Pancreas (tissue), 10 donors: Measurements from ENCODE around the gene WDPCP. TPM values are rescaled to one million over a fixed set of nuclear protein-coding genes. Genes with fewer than 3 reads are reported as not detected.

Source experiments
- ATAC-seq, 4 donors: fragments of 200-7000 bp; cut with Tn5 transposase; one replicate each; pipeline versions ENCODE4 v1.8.0 to v1.9.1; 2020; ENCODE audit warnings: mild to moderate bottlenecking in 4 of 4, moderate library complexity in 4 of 4
- DNase-seq, 6 donors: peaks; one replicate each; pipeline ENCODE4 v3.0.0-alpha.2; 2020
- FAIRE-seq: peaks from 2 replicates; lab custom pipeline; 2012; peaks lifted over from hg19 to GRCh38; lab: Jason Lieb, UNC
- H3K27ac ChIP-seq, 4 donors: fragments of 200-600 bp; sonication (generic); 1 replicate in 3 of 4; 2 replicates in 1 of 4; pipeline versions ENCODE4 v1.5.0 to v1.8.0; 2020
- H3K27me3 ChIP-seq, 4 donors: fragments of 200-600 bp; one replicate each; pipeline ENCODE4 v1.8.0; 2021
- H3K36me3 ChIP-seq, 3 donors: fragments of 200-600 bp; sonication (generic) in 1 of 3; one replicate each; pipeline versions ENCODE4 v1.5.0 to v1.8.0; 2020 to 2021
- H3K4me1 ChIP-seq, 3 donors: fragments of 200-600 bp; one replicate each; pipeline ENCODE4 v1.8.0; 2021
- H3K4me3 ChIP-seq, 4 donors: fragments of 200-600 bp; sonication (generic) in 2 of 4; one replicate each; pipeline versions ENCODE4 v1.5.0 to v1.8.0; 2020 to 2021
- H3K9me3 ChIP-seq, 4 donors: fragments of 200-600 bp; one replicate each; pipeline ENCODE4 v1.8.0; 2021
- WGBS, 2 donors: extraction: QIAGEN DNeasy Blood & Tissue Kit; methylation state at CpG; one replicate each; pipeline ENCODE4 v1.1.7; 2013; 5-methylcytosine and 5-hydroxymethylcytosine counted together
- intact Hi-C, 3 donors: fragments of 100-400 bp; cut with DNase I; formaldehyde crosslinking; loops; one replicate each; pipeline versions ENCODE4 v1.11.1 to v1.14.2; 2022
- polyA plus RNA-seq, 2 donors: library from polyadenylated mRNA; stranded (reverse); fragments of 200-250 nt; gene quantifications; one replicate each; pipeline ENCODE4 v1.2.3, GENCODE V29; 2013
- total RNA-seq, 6 donors: library from RNA; stranded (reverse); fragmentation: NEBNext Ultra II Directional in 4 of 6; extraction: Animal tissue kit (Norgen Biotek cat#: 25700) in 4 of 6; gene quantifications; one replicate each; pipeline versions ENCODE4 v1.2.1 to v1.2.4, GENCODE V29; 2021 to 2023
- TF ChIP-seq, protein P1 (sequence below), 4 donors: fragments of 200-600 bp; sonication (generic) in 3 of 4; IDR thresholded peaks; one replicate each; pipeline versions ENCODE4 v1.5.0 to v1.8.0; 2021; ENCODE audit warnings: antibody characterized with exemption in 4 of 4
- donor health status: healthy with polysubstance abuse.
- donor health status: DM: no; HTN: no; CAD: no; lungs with moderate emphysema.
- donor health status: DM: no; HTN: no; CAD: no.
- donor health status: control.
- donor health status: control.
- donor health status: Bipolar disorder and iron deficiency.
- donor health status: DM: yes; HTN: yes; CAD: no.
- donor health status: DM: no; HTN: no; CAD: no.
- donor health status: DM: no; HTN: no; CAD: no.
- donor health status: DM: yes; HTN: yes; CAD: no.

Gene WDPCP
- total and polyA plus RNA-seq, 8 donors, result 1.9 to 6.1 (median 4.2) TPM

GRCh38 chr2:63099032-63099431 lies 489.2 kb downstream of the WDPCP start:
- H3K27ac ChIP-seq, result no peak overlapping the region
- no peak for ATAC-seq
- no peaks in the 10 kb centered on the region for H3K4me1 ChIP-seq
- TF ChIP-seq, protein P1, sequence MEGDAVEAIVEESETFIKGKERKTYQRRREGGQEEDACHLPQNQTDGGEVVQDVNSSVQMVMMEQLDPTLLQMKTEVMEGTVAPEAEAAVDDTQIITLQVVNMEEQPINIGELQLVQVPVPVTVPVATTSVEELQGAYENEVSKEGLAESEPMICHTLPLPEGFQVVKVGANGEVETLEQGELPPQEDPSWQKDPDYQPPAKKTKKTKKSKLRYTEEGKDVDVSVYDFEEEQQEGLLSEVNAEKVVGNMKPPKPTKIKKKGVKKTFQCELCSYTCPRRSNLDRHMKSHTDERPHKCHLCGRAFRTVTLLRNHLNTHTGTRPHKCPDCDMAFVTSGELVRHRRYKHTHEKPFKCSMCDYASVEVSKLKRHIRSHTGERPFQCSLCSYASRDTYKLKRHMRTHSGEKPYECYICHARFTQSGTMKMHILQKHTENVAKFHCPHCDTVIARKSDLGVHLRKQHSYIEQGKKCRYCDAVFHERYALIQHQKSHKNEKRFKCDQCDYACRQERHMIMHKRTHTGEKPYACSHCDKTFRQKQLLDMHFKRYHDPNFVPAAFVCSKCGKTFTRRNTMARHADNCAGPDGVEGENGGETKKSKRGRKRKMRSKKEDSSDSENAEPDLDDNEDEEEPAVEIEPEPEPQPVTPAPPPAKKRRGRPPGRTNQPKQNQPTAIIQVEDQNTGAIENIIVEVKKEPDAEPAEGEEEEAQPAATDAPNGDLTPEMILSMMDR (IDR thresholded peaks at IDR 0.05), result no peak
- DNase-seq, result no peak
- no peaks in the 10 kb centered on the region for H3K27me3 ChIP-seq
- 69 to 80% methylated on average over 1 of the region's 1 CpG for WGBS, 2 donors
- H3K4me3 ChIP-seq, result no peak overlapping the region
- intact Hi-C loops, result no loop called here
- no peaks in the 10 kb centered on the region for H3K36me3 ChIP-seq
- H3K9me3 ChIP-seq, result no peaks in the 10 kb centered on the region
- FAIRE-seq, result no peak

DNA sequence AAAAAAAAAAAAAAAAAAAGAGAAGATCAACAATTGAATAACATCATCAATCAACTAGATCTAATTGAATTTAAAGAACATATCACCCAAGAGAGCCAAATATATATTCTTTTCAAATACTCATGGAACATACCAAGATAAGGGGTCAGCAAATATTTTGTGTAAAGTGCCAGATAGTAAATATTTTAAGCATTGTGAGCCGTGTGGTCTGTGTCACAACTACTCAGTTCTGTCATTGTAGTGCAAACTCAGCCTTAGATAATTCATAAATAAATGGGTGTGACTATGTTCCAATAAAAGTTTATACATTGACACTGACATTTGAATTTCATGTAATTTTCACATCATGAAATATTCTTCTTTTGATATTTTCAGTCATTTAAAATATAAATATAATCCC lies 491.8 kb downstream of the WDPCP start:
- no peaks in the 10 kb centered on the region for H3K4me1 ChIP-seq
- FAIRE-seq (no peak), ATAC-seq (no peak), DNase-seq (no peak)
- H3K9me3 ChIP-seq, result no peaks in the 10 kb centered on the region
- intact Hi-C loops, result no loop called here
- H3K4me3 ChIP-seq, result no peak overlapping the region
- no peaks in the 10 kb centered on the region for H3K36me3 ChIP-seq
- 21 to 28% methylated on average over 1 of the region's 1 CpG for WGBS, 2 donors
- H3K27ac ChIP-seq, result no peak overlapping the region
- TF ChIP-seq, protein P1 (IDR thresholded peaks at IDR 0.05), result no peak
- H3K27me3 ChIP-seq, result no peaks in the 10 kb centered on the region

DNA sequence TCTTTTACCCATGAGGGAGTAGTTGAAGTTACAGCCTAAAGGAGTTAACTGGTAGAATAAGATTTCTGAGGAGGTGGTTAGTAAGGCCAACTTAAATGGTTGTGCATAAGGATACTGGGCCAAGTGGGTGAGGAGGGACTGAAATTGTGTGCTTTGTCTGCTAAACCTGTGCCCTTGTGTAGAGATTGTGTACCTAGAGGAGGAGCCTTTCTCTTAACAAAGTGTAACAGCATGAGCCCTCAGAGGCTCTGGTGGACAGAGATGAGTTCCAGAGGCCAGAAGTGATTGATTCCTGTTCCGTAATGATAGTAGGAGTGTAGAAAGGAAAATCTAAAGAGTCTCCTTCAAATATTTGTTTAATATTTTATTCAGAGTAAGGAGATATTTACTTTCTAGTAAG lies 494.8 kb downstream of the WDPCP start:
- TF ChIP-seq, protein P1 (IDR thresholded peaks at IDR 0.05), result no peak
- 74 to 85% methylated on average over 1 of the region's 1 CpG for WGBS, 2 donors
- Histone ChIP-seq H3K27me3 (no peaks in the 10 kb centered on the region), H3K9me3 (no peaks in the 10 kb centered on the region), H3K4me1 (no peaks in the 10 kb centered on the region), H3K36me3 (no peaks in the 10 kb centered on the region), H3K4me3 (no peak overlapping the region), H3K27ac (no peak overlapping the region)
- intact Hi-C loops, result no loop called here
- FAIRE-seq (no peak), ATAC-seq (no peak), DNase-seq (no peak)

GRCh38 chr2:63092857-63093256 lies 495.4 kb downstream of the WDPCP start:
- Histone ChIP-seq H3K36me3 (no peaks in the 10 kb centered on the region), H3K27me3 (no peaks in the 10 kb centered on the region), H3K4me3 (no peak overlapping the region), H3K4me1 (no peaks in the 10 kb centered on the region), H3K9me3 (no peaks in the 10 kb centered on the region), H3K27ac (no peak overlapping the region)
- intact Hi-C loops, result no loop called here
- no peak for FAIRE-seq
- TF ChIP-seq, protein P1 (IDR thresholded peaks at IDR 0.05), result no peak
- no peak for ATAC-seq
- DNase-seq, result no peak
- WGBS, 2 donors, result 0% methylated on average over 1 of the region's 1 CpG

DNA sequence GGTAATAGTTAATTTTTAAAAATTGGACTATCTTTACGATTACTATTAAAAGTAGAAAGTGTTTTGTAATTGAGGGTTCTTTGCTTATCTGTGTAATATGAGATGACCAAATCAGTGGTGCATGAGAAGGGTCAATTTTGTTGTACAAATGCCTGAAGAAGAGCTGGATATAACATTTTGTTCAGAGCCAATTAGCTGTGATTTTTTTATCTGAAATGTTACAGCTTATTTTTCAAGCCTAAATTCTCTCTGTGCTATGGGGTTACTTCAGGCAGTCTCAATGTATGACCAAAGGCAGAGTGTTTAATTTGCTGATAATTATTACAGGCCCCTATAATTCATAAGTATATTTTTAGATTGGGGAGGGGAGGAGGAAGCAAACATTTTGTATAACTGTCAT lies 495.9 kb downstream of the WDPCP start:
- TF ChIP-seq, protein P1 (IDR thresholded peaks at IDR 0.05), result no peak
- DNase-seq (no peak), ATAC-seq (no peak), FAIRE-seq (no peak)
- intact Hi-C loops, result no loop called here
- H3K27me3 ChIP-seq, result no peaks in the 10 kb centered on the region
- no peak overlapping the region for H3K4me3 ChIP-seq
- WGBS, 2 donors, result 57 to 69% methylated on average over 1 of the region's 1 CpG
- H3K36me3 ChIP-seq, result no peaks in the 10 kb centered on the region
- no peak overlapping the region for H3K27ac ChIP-seq
- H3K9me3 ChIP-seq, result no peaks in the 10 kb centered on the region
- H3K4me1 ChIP-seq, result no peaks in the 10 kb centered on the region
